H1 (cell line): ENCODE results near the gene WBP1L. TPM values are rescaled to one million over a fixed set of nuclear protein-coding genes. Genes with fewer than 3 reads are reported as not detected.

Experiments
- CTCF ChIA-PET: fragments of 300-600 bp; sonication (Branson Sonifier 250); formaldehyde crosslinking; loops from one replicate; lab custom pipeline; 2021; ENCODE audit not compliant: partially characterized antibody; lab: Charles Lee
- POLR2A ChIA-PET: fragments of 300-600 bp; sonication (Branson Sonifier 250); formaldehyde crosslinking; loops from one replicate; lab custom pipeline; 2021; ENCODE audit warnings: inconsistent platforms; ENCODE audit not compliant: partially characterized antibody; lab: Charles Lee
- DNase-seq, 2 experiments: peaks; one replicate each; pipeline versions ENCODE4 v3.0.0 to v3.0.0-alpha.2; 2010 to 2022; ENCODE audit warnings: low spot score in 2 of 2, low read depth in 1 of 2, mixed read lengths in 1 of 2
- FAIRE-seq: peaks from 2 replicates; lab custom pipeline; 2011; peaks lifted over from hg19 to GRCh38; lab: Jason Lieb, UNC
- H2AFZ ChIP-seq: 2 replicates; pipeline ENCODE4 v1.8.1; 2012; ENCODE audit warnings: low read length, inconsistent platforms
- H2AK5ac ChIP-seq: 2 replicates; pipeline ENCODE4 v1.6.1; 2013; ENCODE audit warnings: low read depth, low read length
- H2BK120ac ChIP-seq: replicated peaks from 2 replicates; pipeline ENCODE3; 2013; ENCODE audit warnings: low read depth, low read length, inconsistent platforms
- H2BK12ac ChIP-seq: 2 replicates; pipeline ENCODE4 v1.6.1; 2013; ENCODE audit warnings: low read depth, low read length
- H2BK15ac ChIP-seq: 2 replicates; pipeline ENCODE4 v1.6.1; 2013; ENCODE audit warnings: low read length
- H2BK20ac ChIP-seq: 2 replicates; pipeline ENCODE4 v1.6.1; 2013; ENCODE audit warnings: low read length
- H2BK5ac ChIP-seq: 2 replicates; pipeline ENCODE4 v1.6.1; 2013; ENCODE audit warnings: low read depth, low read length
- H3K14ac ChIP-seq: 2 replicates; pipeline ENCODE4 v1.6.1; 2013; ENCODE audit warnings: inconsistent platforms; ENCODE audit not compliant: insufficient read length
- H3K18ac ChIP-seq: 2 replicates; pipeline ENCODE4 v1.6.1; 2013; ENCODE audit warnings: low read length; ENCODE audit errors: extremely low read depth
- H3K23ac ChIP-seq: 2 replicates; pipeline ENCODE4 v1.6.1; 2013; ENCODE audit warnings: inconsistent platforms; ENCODE audit not compliant: insufficient read length
- H3K23me2 ChIP-seq: 2 replicates; pipeline ENCODE4 v1.6.1; 2013; ENCODE audit warnings: low read depth, low read length
- H3K27ac ChIP-seq: 2 replicates; pipeline ENCODE4 v1.6.1; 2011; ENCODE audit warnings: low read depth, low read length, inconsistent platforms
- H3K27me3 ChIP-seq, 4 experiments: replicated peaks in 1 of 4; 1 replicate in 1 of 4; 2 replicates in 3 of 4; pipeline versions ENCODE4 v1.6.1 to v1.8.1; 2011 to 2013; ENCODE audit warnings: low read length in 3 of 4, mild to moderate bottlenecking in 3 of 4, inconsistent platforms in 2 of 4, mixed read lengths in 2 of 4, moderate library complexity in 1 of 4; ENCODE audit not compliant: control insufficient read depth in 3 of 4, insufficient read depth in 3 of 4; ENCODE audit errors: extremely low read depth in 1 of 4
- H3K36me3 ChIP-seq, 4 experiments: 2 replicates each; pipeline versions ENCODE4 v1.6.1 to v1.8.1; 2011 to 2013; ENCODE audit warnings: mild to moderate bottlenecking in 4 of 4, low read length in 3 of 4, moderate library complexity in 2 of 4, control low read depth in 1 of 4, inconsistent platforms in 1 of 4; ENCODE audit not compliant: insufficient read depth in 4 of 4, control insufficient read depth in 2 of 4
- H3K4ac ChIP-seq: replicated peaks from 2 replicates; pipeline ENCODE3; 2013; ENCODE audit warnings: low read length, low read depth, mixed read lengths, inconsistent platforms; ENCODE audit not compliant: insufficient read length
- H3K4me1 ChIP-seq, 4 experiments: replicated peaks in 1 of 4; 1 replicate in 1 of 4; 2 replicates in 3 of 4; pipeline versions ENCODE4 v1.6.1 to v1.8.1; 2011 to 2013; ENCODE audit warnings: low read length in 3 of 4, inconsistent platforms in 2 of 4, mixed read lengths in 1 of 4; ENCODE audit not compliant: insufficient read depth in 4 of 4, control insufficient read depth in 3 of 4
- H3K4me2 ChIP-seq, 2 experiments: 2 replicates each; pipeline versions ENCODE4 v1.6.1 to v1.8.1; 2011 to 2013; ENCODE audit warnings: low read depth in 2 of 2, low read length in 2 of 2, control low read depth in 1 of 2, inconsistent platforms in 1 of 2, mild to moderate bottlenecking in 1 of 2; ENCODE audit not compliant: insufficient read depth in 1 of 2
- H3K4me3 ChIP-seq, 4 experiments: fragments of 200-600, 300-600 bp in 1 of 4; sonication (generic), shearing (Covaris generic), sonication (Bioruptor Twin) in 1 of 4; 2 replicates each; pipeline versions ENCODE4 v1.5.1 to v1.8.1; 2011 to 2016; ENCODE audit warnings: low read length in 4 of 4, low read depth in 3 of 4, control low read depth in 2 of 4, inconsistent platforms in 2 of 4, mild to moderate bottlenecking in 2 of 4, mixed read lengths in 1 of 4, moderate library complexity in 1 of 4; ENCODE audit not compliant: insufficient read depth in 2 of 4; ENCODE audit errors: extremely low read depth in 1 of 4
- H3K56ac ChIP-seq: replicated peaks from 2 replicates; pipeline ENCODE3; 2013; ENCODE audit warnings: low read depth, mild to moderate bottlenecking, mixed read lengths, low read length, inconsistent platforms; ENCODE audit not compliant: insufficient read length
- H3K79me1 ChIP-seq: 2 replicates; pipeline ENCODE4 v1.6.1; 2013; ENCODE audit warnings: low read depth, low read length, control low read depth
- H3K79me2 ChIP-seq, 2 experiments: 2 replicates each; pipeline versions ENCODE4 v1.6.1 to v1.8.1; 2012 to 2013; ENCODE audit warnings: low read length in 2 of 2, mild to moderate bottlenecking in 2 of 2, inconsistent platforms in 1 of 2; ENCODE audit not compliant: insufficient read depth in 2 of 2, control insufficient read depth in 1 of 2
- H3K9ac ChIP-seq, 4 experiments: replicated peaks in 1 of 4; 1 replicate in 1 of 4; 2 replicates in 3 of 4; pipeline versions ENCODE4 v1.6.1 to v1.8.1; 2011 to 2013; ENCODE audit warnings: low read depth in 3 of 4, low read length in 3 of 4, control low read depth in 2 of 4, mild to moderate bottlenecking in 2 of 4, moderate library complexity in 2 of 4, inconsistent platforms in 1 of 4; ENCODE audit errors: extremely low read depth in 1 of 4
- H3K9me3 ChIP-seq, 2 experiments: 2 replicates each; pipeline versions ENCODE4 v1.6.1 to v1.8.1; 2012 to 2013; ENCODE audit warnings: mild to moderate bottlenecking in 2 of 2, moderate library complexity in 2 of 2, control low read depth in 1 of 2, inconsistent platforms in 1 of 2, low read depth in 1 of 2, low read length in 1 of 2, mixed read lengths in 1 of 2; ENCODE audit not compliant: insufficient read depth in 2 of 2
- H4K20me1 ChIP-seq, 2 experiments: replicated peaks in 1 of 2; 2 replicates each; pipeline versions ENCODE3 to v1.8.1; 2011 to 2013; ENCODE audit warnings: inconsistent platforms in 2 of 2, low read length in 2 of 2, mild to moderate bottlenecking in 1 of 2; ENCODE audit not compliant: insufficient read depth in 2 of 2, control insufficient read depth in 1 of 2
- H4K5ac ChIP-seq: 2 replicates; pipeline ENCODE4 v1.6.1; 2013; ENCODE audit warnings: low read length, low read depth, mixed read lengths, inconsistent platforms; ENCODE audit not compliant: insufficient read length
- H4K8ac ChIP-seq: 2 replicates; pipeline ENCODE4 v1.8.0; 2013; ENCODE audit warnings: mild to moderate bottlenecking, moderate library complexity, low read length, inconsistent platforms; ENCODE audit not compliant: insufficient read depth; ENCODE audit errors: extremely low read depth
- H4K91ac ChIP-seq: replicated peaks from 2 replicates; pipeline ENCODE3; 2013; ENCODE audit warnings: low read length, mixed read lengths, inconsistent platforms; ENCODE audit not compliant: insufficient read length
- CHD2 ChIP-seq: IDR thresholded peaks from 2 replicates; pipeline ENCODE4 v1.6.1; 2012; ENCODE audit warnings: low read length, improper control_type of control experiment
- KDM4A ChIP-seq: IDR thresholded peaks from one replicate; pipeline ENCODE4 v1.7.1; 2012; ENCODE audit warnings: low read depth, mild to moderate bottlenecking, moderate library complexity, low read length, inconsistent platforms; ENCODE audit not compliant: severe bottlenecking
- PHF8 ChIP-seq: fragments of 200-600 bp; sonication (generic); conservative IDR thresholded peaks from 2 replicates; pipeline ENCODE4 v1.7.1; 2012; ENCODE audit warnings: low read depth, mild to moderate bottlenecking, inconsistent platforms, low read length, moderate library complexity
- RBBP5 ChIP-seq: IDR thresholded peaks from 2 replicates; pipeline ENCODE4 v1.7.1; 2012; ENCODE audit warnings: low read depth, mild to moderate bottlenecking, inconsistent platforms, low read length, moderate library complexity, borderline replicate concordance
- RFX5 ChIP-seq: IDR thresholded peaks from 2 replicates; pipeline ENCODE4 v1.6.1; 2011; ENCODE audit warnings: low read depth, low read length, improper control_type of control experiment, borderline replicate concordance
- SIRT6 ChIP-seq: IDR thresholded peaks from one replicate; pipeline ENCODE4 v1.7.1; 2012; ENCODE audit warnings: low read length, inconsistent platforms
- SP4 ChIP-seq: IDR thresholded peaks from 2 replicates; pipeline ENCODE4 v1.6.1; 2012; ENCODE audit warnings: low read length, inconsistent platforms
- TAF1 ChIP-seq: IDR thresholded peaks from 2 replicates; pipeline ENCODE4 v1.6.1; 2011; ENCODE audit warnings: mild to moderate bottlenecking, low read depth, low read length
- YY1 ChIP-seq: IDR thresholded peaks from 2 replicates; pipeline ENCODE4 v1.6.1; 2011; ENCODE audit warnings: low read depth, mild to moderate bottlenecking, low read length
- WGBS, 2 experiments: shearing (Covaris generic) in 1 of 2; methylation state at CpG; one replicate each; pipeline versions ENCODE4 v1.1.6 to v1.1.7; 2013 to 2015; ENCODE audit warnings: low lambda C conversion rate in 2 of 2, mixed read lengths in 2 of 2, inconsistent platforms in 1 of 2, low coverage in 1 of 2, missing lambda C conversion rate in 1 of 2; ENCODE audit not compliant: insufficient replicate concordance in 2 of 2, insufficient coverage in 1 of 2, insufficient read length in 1 of 2; ENCODE audit errors: extremely low coverage in 1 of 2, missing lambda C conversion rate in 1 of 2; 5-methylcytosine and 5-hydroxymethylcytosine counted together
- polyA plus RNA-seq, 7 experiments: library from polyadenylated mRNA; depleted of rRNA in 3 of 7; stranded (reverse) in 5 of 7; unstranded in 2 of 7; fragments of >200 nt in 5 of 7; fragments of 200-250 nt in 2 of 7; gene quantifications; 1 replicate in 5 of 7; 2 replicates in 1 of 7; 4 replicates in 1 of 7; pipeline versions ENCODE4 v1.2.1 to v1.2.3, GENCODE V29; 2011 to 2013; ENCODE audit warnings: missing spikeins in 2 of 7, mixed read lengths in 2 of 7
- total RNA-seq: library from RNA; stranded (reverse); fragmentation: NEBNext Ultra II Directional; extraction: Animal tissue kit (Norgen Biotek cat#: 25700); gene quantifications from 2 replicates; pipeline ENCODE4 v1.2.1, GENCODE V29; 2021
- TF ChIP-seq, protein P1 (sequence below), 3 experiments: IDR thresholded peaks; 1 replicate in 2 of 3; 2 replicates in 1 of 3; pipeline versions ENCODE4 v1.5.1 to v1.6.1; 2011; ENCODE audit warnings: low read length in 3 of 3, mild to moderate bottlenecking in 3 of 3, inconsistent platforms in 2 of 3, low read depth in 1 of 3, moderate library complexity in 1 of 3; ENCODE audit not compliant: insufficient read depth in 1 of 3; ENCODE audit errors: control extremely low read depth in 1 of 3
- TF ChIP-seq, protein P2 (sequence below): IDR thresholded peaks from 2 replicates; pipeline ENCODE4 v1.6.1; 2011; ENCODE audit warnings: low read length, improper control_type of control experiment

The WBP1L gene
- total and polyA plus RNA-seq, 2 of the 8 experiments (the other 6 are each of a cell fraction or from before 2014, with no cell fraction given) = 26.6 to 29.9 TPM

DNA sequence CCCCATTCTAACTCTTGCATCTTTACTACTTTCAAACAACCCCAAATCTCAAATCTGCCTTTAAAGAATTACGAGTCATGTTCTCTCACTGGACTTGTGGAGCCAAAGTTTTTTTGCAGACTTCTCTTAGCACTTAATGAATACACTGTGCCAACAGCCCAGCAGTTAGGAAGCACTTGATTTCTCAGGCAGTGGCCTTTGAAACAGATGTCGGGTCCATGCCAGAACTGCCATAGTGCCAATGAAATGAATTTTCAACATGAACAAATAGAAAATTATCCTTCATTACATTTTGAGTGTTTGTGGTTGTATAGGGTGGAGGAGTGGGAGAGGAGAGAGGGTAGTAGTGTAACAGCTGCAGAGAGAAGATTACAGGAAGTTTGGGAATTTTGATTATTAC, 116.2 kb downstream of the WBP1L start:
- Histone ChIP-seq H3K56ac (no peak overlapping the region), H2AFZ (no peak overlapping the region), H4K8ac (no peak overlapping the region), H4K91ac (no peak overlapping the region), H3K27me3 (no peaks in the 10 kb centered on the region), H2BK5ac (no peak overlapping the region), H3K36me3 (no peaks in the 10 kb centered on the region; a peak in 1 of 8 replicates), H3K4ac (no peak overlapping the region), H3K79me1 (no peaks in the 10 kb centered on the region), H3K9ac (no peak overlapping the region), H3K9me3 (no peaks in the 10 kb centered on the region), H3K79me2 (no peaks in the 10 kb centered on the region), H2BK120ac (no peak overlapping the region), H2AK5ac (no peak overlapping the region), H3K4me3 (no peak overlapping the region), H2BK20ac (no peak overlapping the region), H3K27ac (no peak overlapping the region), H3K14ac (no peak overlapping the region), H3K23ac (no peak overlapping the region), H3K18ac (no peak overlapping the region), H4K20me1 (peaks cover 0 to 1% of the 10 kb centered on the region in 2 experiments), H4K5ac (no peak overlapping the region), H3K4me2 (no peak overlapping the region), H2BK15ac (no peak overlapping the region), H3K4me1 (no peaks in the 10 kb centered on the region), H3K23me2 (no peaks in the 10 kb centered on the region), H2BK12ac (no peak overlapping the region)
- WGBS, 2 experiments = 86% methylated on average over 2 of the region's 2 CpGs; no CpG with 5 or more reads in 1 of the 2 experiments
- DNase-seq = no peak
- ChIA-PET CTCF (interaction anchor here (1.7 kb wide), 1 partner anchor 9 kb away, joined by 3 read pairs; the partner anchor contains the start of gene AS3MT), POLR2A (interaction anchor here (1.5 kb wide), 1 partner anchor 9 kb away, joined by 7 read pairs; the partner anchor contains the start of gene AS3MT)
- no peak for FAIRE-seq
- TF ChIP-seq RFX5 = no peak
- TF ChIP-seq CHD2 = no peak
- TF ChIP-seq PHF8 = no peak
- TF ChIP-seq SIRT6 = no peak
- TF ChIP-seq, protein P1, sequence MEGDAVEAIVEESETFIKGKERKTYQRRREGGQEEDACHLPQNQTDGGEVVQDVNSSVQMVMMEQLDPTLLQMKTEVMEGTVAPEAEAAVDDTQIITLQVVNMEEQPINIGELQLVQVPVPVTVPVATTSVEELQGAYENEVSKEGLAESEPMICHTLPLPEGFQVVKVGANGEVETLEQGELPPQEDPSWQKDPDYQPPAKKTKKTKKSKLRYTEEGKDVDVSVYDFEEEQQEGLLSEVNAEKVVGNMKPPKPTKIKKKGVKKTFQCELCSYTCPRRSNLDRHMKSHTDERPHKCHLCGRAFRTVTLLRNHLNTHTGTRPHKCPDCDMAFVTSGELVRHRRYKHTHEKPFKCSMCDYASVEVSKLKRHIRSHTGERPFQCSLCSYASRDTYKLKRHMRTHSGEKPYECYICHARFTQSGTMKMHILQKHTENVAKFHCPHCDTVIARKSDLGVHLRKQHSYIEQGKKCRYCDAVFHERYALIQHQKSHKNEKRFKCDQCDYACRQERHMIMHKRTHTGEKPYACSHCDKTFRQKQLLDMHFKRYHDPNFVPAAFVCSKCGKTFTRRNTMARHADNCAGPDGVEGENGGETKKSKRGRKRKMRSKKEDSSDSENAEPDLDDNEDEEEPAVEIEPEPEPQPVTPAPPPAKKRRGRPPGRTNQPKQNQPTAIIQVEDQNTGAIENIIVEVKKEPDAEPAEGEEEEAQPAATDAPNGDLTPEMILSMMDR (IDR thresholded peaks at IDR 0.05; ENCODE audit: control extremely low read depth in 1 of 3, insufficient read depth in 1 of 3, low read depth in 1 of 3, low read length in 3 of 3) = no peak
- no peak for TF ChIP-seq SP4
- no peak for TF ChIP-seq KDM4A
- TF ChIP-seq RBBP5 = no peak
- TF ChIP-seq TAF1 = no peak
- TF ChIP-seq, protein P2, sequence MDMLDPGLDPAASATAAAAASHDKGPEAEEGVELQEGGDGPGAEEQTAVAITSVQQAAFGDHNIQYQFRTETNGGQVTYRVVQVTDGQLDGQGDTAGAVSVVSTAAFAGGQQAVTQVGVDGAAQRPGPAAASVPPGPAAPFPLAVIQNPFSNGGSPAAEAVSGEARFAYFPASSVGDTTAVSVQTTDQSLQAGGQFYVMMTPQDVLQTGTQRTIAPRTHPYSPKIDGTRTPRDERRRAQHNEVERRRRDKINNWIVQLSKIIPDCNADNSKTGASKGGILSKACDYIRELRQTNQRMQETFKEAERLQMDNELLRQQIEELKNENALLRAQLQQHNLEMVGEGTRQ = no peak
- no peak for TF ChIP-seq YY1
